ENCODE results near the gene SLC5A9. TPM values are rescaled to one million over a fixed set of nuclear protein-coding genes. Genes with fewer than 3 reads are reported as not detected.

SLC5A9 gene
- total RNA-seq, 1 donor from 2014 or later: not detected

DNA sequence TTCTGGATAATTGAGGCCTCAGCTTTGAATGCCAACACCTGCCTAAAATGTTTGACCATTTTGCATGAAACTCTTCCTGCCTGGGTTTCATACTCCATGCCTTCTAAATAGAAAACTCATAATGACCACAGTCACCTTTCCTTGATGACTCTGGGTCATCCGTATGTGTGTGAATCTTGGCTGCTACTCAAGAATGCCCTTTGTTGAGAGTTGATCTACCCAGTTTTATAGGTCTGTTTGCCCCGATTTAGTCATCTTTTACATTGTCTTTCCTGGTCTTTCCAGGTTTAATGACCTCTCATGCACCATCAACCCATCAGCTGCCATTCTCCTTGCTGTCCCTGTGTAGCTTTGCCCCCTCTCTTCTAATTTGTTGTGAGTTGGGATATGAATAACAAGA is 2.7 kb upstream of the SLC5A9 start:
- Histone ChIP-seq H3K79me2 (ENCODE audit: insufficient read depth, low read length) (no peaks in the 10 kb centered on the region), H3K9me3 (ENCODE audit: insufficient read depth, low read depth, low read length) (no peaks in the 10 kb centered on the region), H2AFZ (ENCODE audit: low read depth, low read length) (no peak overlapping the region), H3K36me3 (ENCODE audit: insufficient read depth, low read length) (no peaks in the 10 kb centered on the region), H4K20me1 (ENCODE audit: insufficient read depth, low read length) (no peaks in the 10 kb centered on the region), H3K4me3 (ENCODE audit: insufficient read depth, low read depth, low read length) (no peak overlapping the region), H3K27me3 (ENCODE audit: insufficient read depth, low read length) (no peaks in the 10 kb centered on the region), H3K9ac (ENCODE audit: low read length) (no peak overlapping the region), H3K4me1 (ENCODE audit: insufficient read depth, low read length) (no peaks in the 10 kb centered on the region), H3K27ac (ENCODE audit: low read depth, low read length) (no peak overlapping the region), H3K4me2 (ENCODE audit: low read length) (no peak overlapping the region)
- Mint-ChIP-seq H3K9me3 (ENCODE audit: unreplicated experiment) (no peaks in the 10 kb centered on the region), H3K36me3 (ENCODE audit: low read depth, unreplicated experiment) (peaks cover 1% of the 10 kb centered on the region), H3K4me1 (ENCODE audit: low read depth, unreplicated experiment) (peaks cover 4% of the 10 kb centered on the region), H3K4me3 (ENCODE audit: unreplicated experiment) (no peak overlapping the region), H3K27me3 (ENCODE audit: low read depth, unreplicated experiment) (peaks cover 18% of the 10 kb centered on the region), H3K27ac (ENCODE audit: unreplicated experiment) (no peak overlapping the region)
- FAIRE-seq (no peak), DNase-seq (ENCODE audit: low read depth) (no peak)
- TF ChIP-seq, protein P1, sequence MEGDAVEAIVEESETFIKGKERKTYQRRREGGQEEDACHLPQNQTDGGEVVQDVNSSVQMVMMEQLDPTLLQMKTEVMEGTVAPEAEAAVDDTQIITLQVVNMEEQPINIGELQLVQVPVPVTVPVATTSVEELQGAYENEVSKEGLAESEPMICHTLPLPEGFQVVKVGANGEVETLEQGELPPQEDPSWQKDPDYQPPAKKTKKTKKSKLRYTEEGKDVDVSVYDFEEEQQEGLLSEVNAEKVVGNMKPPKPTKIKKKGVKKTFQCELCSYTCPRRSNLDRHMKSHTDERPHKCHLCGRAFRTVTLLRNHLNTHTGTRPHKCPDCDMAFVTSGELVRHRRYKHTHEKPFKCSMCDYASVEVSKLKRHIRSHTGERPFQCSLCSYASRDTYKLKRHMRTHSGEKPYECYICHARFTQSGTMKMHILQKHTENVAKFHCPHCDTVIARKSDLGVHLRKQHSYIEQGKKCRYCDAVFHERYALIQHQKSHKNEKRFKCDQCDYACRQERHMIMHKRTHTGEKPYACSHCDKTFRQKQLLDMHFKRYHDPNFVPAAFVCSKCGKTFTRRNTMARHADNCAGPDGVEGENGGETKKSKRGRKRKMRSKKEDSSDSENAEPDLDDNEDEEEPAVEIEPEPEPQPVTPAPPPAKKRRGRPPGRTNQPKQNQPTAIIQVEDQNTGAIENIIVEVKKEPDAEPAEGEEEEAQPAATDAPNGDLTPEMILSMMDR (IDR thresholded peaks at IDR 0.05; ENCODE audit: insufficient read depth, low read depth, low read length): no peak
- TF ChIP-seq EZH2 (IDR thresholded peaks at IDR 0.05; ENCODE audit: insufficient read depth, low read length): no peak

DNA sequence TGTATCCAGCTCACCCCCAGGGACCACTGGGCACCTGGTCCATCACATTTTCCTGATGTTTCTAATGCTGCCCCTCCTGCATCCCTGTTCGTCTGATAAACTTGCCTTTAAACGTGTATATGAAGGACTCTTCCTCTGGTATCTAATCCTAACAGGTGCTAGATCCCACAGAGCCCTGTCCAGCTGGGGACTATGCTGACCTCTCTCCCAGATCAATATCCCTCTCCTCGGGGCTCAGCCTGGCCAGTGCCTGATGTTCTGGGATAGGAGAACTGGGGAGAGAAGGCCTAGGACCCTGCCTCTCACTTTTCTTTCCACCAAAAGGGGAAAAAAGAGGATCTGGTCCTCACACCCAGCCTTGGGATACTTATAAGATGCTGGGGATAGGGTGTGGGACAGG is 1.4 kb upstream of the SLC5A9 start:
- FAIRE-seq: no peak

DNA sequence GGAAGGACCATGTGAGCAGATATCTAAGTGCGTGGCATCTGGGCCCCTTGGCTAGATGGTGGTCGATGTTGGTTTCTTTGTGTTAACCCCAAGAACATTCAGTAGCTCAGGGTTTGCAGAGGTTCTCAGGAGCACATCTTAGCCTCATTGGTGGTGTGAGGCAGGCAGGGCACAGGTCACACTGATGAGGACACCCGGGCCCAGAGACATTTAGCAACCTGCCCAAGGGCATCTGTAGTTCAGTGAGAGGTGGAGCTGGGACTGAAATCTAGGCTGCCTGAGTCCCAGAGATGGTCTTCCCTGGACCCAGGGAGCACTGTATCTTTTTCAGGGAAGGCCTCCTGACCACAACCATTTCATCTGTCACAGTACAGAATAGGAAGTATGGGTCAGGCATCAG is 859 bp upstream of the SLC5A9 start:
- FAIRE-seq (no peak), DNase-seq (ENCODE audit: low read depth) (no peak)
- Histone ChIP-seq H3K9ac (ENCODE audit: low read length) (no peak overlapping the region), H3K27me3 (ENCODE audit: insufficient read depth, low read length) (no peaks in the 10 kb centered on the region), H3K4me3 (ENCODE audit: insufficient read depth, low read depth, low read length) (no peak overlapping the region), H4K20me1 (ENCODE audit: insufficient read depth, low read length) (no peaks in the 10 kb centered on the region), H3K9me3 (ENCODE audit: insufficient read depth, low read depth, low read length) (no peaks in the 10 kb centered on the region), H3K4me2 (ENCODE audit: low read length) (no peak overlapping the region), H2AFZ (ENCODE audit: low read depth, low read length) (no peak overlapping the region), H3K4me1 (ENCODE audit: insufficient read depth, low read length) (no peaks in the 10 kb centered on the region), H3K79me2 (ENCODE audit: insufficient read depth, low read length) (no peaks in the 10 kb centered on the region), H3K36me3 (ENCODE audit: insufficient read depth, low read length) (no peaks in the 10 kb centered on the region), H3K27ac (ENCODE audit: low read depth, low read length) (no peak overlapping the region)
- H3K36me3 Mint-ChIP-seq (ENCODE audit: low read depth, unreplicated experiment): peaks cover 1% of the 10 kb centered on the region
- H3K27me3 Mint-ChIP-seq (ENCODE audit: low read depth, unreplicated experiment): peaks cover 21% of the 10 kb centered on the region
- no peak overlapping the region for H3K27ac Mint-ChIP-seq (ENCODE audit: unreplicated experiment)
- H3K4me1 Mint-ChIP-seq (ENCODE audit: low read depth, unreplicated experiment): no peaks in the 10 kb centered on the region
- H3K9me3 Mint-ChIP-seq (ENCODE audit: unreplicated experiment): no peaks in the 10 kb centered on the region
- H3K4me3 Mint-ChIP-seq (ENCODE audit: unreplicated experiment): no peak overlapping the region
- no peak for TF ChIP-seq EZH2 (IDR thresholded peaks at IDR 0.05; ENCODE audit: insufficient read depth, low read length)
- TF ChIP-seq, protein P1 (IDR thresholded peaks at IDR 0.05; ENCODE audit: insufficient read depth, low read depth, low read length): no peak

More for the DNA sequence above, 1.4 kb upstream of the SLC5A9 start:
- no peak overlapping the region for H2AFZ ChIP-seq (ENCODE audit: low read depth, low read length)
- H3K4me2 ChIP-seq (ENCODE audit: low read length): no peak overlapping the region
- no peaks in the 10 kb centered on the region for H4K20me1 ChIP-seq (ENCODE audit: insufficient read depth, low read length)
- Mint-ChIP-seq H3K4me3 (ENCODE audit: unreplicated experiment) (no peak overlapping the region), H3K27me3 (ENCODE audit: low read depth, unreplicated experiment) (peaks cover 23% of the 10 kb centered on the region), H3K27ac (ENCODE audit: unreplicated experiment) (no peak overlapping the region), H3K36me3 (ENCODE audit: low read depth, unreplicated experiment) (peaks cover 1% of the 10 kb centered on the region), H3K4me1 (ENCODE audit: low read depth, unreplicated experiment) (no peaks in the 10 kb centered on the region), H3K9me3 (ENCODE audit: unreplicated experiment) (no peaks in the 10 kb centered on the region)
- DNase-seq (ENCODE audit: low read depth): no peak
- no peaks in the 10 kb centered on the region for H3K9me3 ChIP-seq (ENCODE audit: insufficient read depth, low read depth, low read length)
- no peaks in the 10 kb centered on the region for H3K36me3 ChIP-seq (ENCODE audit: insufficient read depth, low read length)
- H3K9ac ChIP-seq (ENCODE audit: low read length): no peak overlapping the region
- no peak overlapping the region for H3K4me3 ChIP-seq (ENCODE audit: insufficient read depth, low read depth, low read length)
- H3K4me1 ChIP-seq (ENCODE audit: insufficient read depth, low read length): no peaks in the 10 kb centered on the region
- no peak overlapping the region for H3K27ac ChIP-seq (ENCODE audit: low read depth, low read length)
- no peaks in the 10 kb centered on the region for H3K27me3 ChIP-seq (ENCODE audit: insufficient read depth, low read length)
- H3K79me2 ChIP-seq (ENCODE audit: insufficient read depth, low read length): no peaks in the 10 kb centered on the region
- TF ChIP-seq, protein P1 (IDR thresholded peaks at IDR 0.05; ENCODE audit: insufficient read depth, low read depth, low read length): no peak
- TF ChIP-seq EZH2 (IDR thresholded peaks at IDR 0.05; ENCODE audit: insufficient read depth, low read length): no peak

All from astrocyte (in vitro differentiated cells and primary cell).